ENCODE results near the gene PARVB. TPM values are rescaled to one million over a fixed set of nuclear protein-coding genes. Genes with fewer than 3 reads are reported as not detected.

Gene PARVB
- total and polyA plus RNA-seq, 2 experiments from 2014 or later, result 10.2 to 11.2 TPM

- Histone ChIP-seq H3K9me2 (replicated peaks; ENCODE audit: insufficient read depth) (no peaks in the 10 kb centered on the region), H4K20me1 (ENCODE audit: insufficient read depth, poor library complexity, severe bottlenecking) (no peaks in the 10 kb centered on the region), H3K4me3 (no peak overlapping the region), H3K36me3 (replicated peaks; ENCODE audit: insufficient read depth, low read depth) (no peaks in the 10 kb centered on the region), H3K4me1 (ENCODE audit: insufficient read depth) (no peaks in the 10 kb centered on the region), H2AFZ (no peak overlapping the region), H3K27ac (no peak overlapping the region), H3K79me2 (no peaks in the 10 kb centered on the region), H3K9me3 (ENCODE audit: low read depth) (no peaks in the 10 kb centered on the region), H3K4me2 (no peak overlapping the region), H3K27me3 (no peaks in the 10 kb centered on the region)
- TF ChIP-seq EZH2phosphoT487 (IDR thresholded peaks at IDR 0.05; ENCODE audit: low read depth, severe bottlenecking, unreplicated experiment) (no peak), EZH2 (IDR thresholded peaks at IDR 0.05; ENCODE audit: borderline replicate concordance) (no peak)
- TF ChIP-seq, protein P1, sequence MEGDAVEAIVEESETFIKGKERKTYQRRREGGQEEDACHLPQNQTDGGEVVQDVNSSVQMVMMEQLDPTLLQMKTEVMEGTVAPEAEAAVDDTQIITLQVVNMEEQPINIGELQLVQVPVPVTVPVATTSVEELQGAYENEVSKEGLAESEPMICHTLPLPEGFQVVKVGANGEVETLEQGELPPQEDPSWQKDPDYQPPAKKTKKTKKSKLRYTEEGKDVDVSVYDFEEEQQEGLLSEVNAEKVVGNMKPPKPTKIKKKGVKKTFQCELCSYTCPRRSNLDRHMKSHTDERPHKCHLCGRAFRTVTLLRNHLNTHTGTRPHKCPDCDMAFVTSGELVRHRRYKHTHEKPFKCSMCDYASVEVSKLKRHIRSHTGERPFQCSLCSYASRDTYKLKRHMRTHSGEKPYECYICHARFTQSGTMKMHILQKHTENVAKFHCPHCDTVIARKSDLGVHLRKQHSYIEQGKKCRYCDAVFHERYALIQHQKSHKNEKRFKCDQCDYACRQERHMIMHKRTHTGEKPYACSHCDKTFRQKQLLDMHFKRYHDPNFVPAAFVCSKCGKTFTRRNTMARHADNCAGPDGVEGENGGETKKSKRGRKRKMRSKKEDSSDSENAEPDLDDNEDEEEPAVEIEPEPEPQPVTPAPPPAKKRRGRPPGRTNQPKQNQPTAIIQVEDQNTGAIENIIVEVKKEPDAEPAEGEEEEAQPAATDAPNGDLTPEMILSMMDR (IDR thresholded peaks at IDR 0.05; ENCODE audit: poor library complexity), result no peak
- no peak for DNase-seq (ENCODE audit: low spot score)
- WGBS (ENCODE audit: low lambda C conversion rate, missing lambda C conversion rate), result 88% methylated on average over 6 of the region's 6 CpGs
Observed at GRCh38 chr22:44125421-44125820, 101.3 kb downstream of the PARVB start.

- Histone ChIP-seq H3K27me3 (no peaks in the 10 kb centered on the region), H2AFZ (no peak overlapping the region), H3K4me3 (no peak overlapping the region), H3K27ac (no peak overlapping the region), H3K4me1 (ENCODE audit: insufficient read depth) (no peaks in the 10 kb centered on the region), H3K79me2 (no peaks in the 10 kb centered on the region), H3K4me2 (no peak overlapping the region), H3K9me3 (ENCODE audit: low read depth) (no peaks in the 10 kb centered on the region), H4K20me1 (ENCODE audit: insufficient read depth, poor library complexity, severe bottlenecking) (no peaks in the 10 kb centered on the region), H3K36me3 (replicated peaks; ENCODE audit: insufficient read depth, low read depth) (no peaks in the 10 kb centered on the region), H3K9me2 (replicated peaks; ENCODE audit: insufficient read depth) (no peaks in the 10 kb centered on the region)
- 98% methylated on average over 2 of the region's 2 CpGs for WGBS (ENCODE audit: low lambda C conversion rate, missing lambda C conversion rate)
- TF ChIP-seq, protein P1 (IDR thresholded peaks at IDR 0.05; ENCODE audit: poor library complexity), result no peak
- TF ChIP-seq EZH2phosphoT487 (IDR thresholded peaks at IDR 0.05; ENCODE audit: low read depth, severe bottlenecking, unreplicated experiment) (no peak), EZH2 (IDR thresholded peaks at IDR 0.05; ENCODE audit: borderline replicate concordance) (no peak)
- DNase-seq (ENCODE audit: low spot score), result no peak
Observed at GRCh38 chr22:44126807-44127206, 102.7 kb downstream of the PARVB start.

DNA sequence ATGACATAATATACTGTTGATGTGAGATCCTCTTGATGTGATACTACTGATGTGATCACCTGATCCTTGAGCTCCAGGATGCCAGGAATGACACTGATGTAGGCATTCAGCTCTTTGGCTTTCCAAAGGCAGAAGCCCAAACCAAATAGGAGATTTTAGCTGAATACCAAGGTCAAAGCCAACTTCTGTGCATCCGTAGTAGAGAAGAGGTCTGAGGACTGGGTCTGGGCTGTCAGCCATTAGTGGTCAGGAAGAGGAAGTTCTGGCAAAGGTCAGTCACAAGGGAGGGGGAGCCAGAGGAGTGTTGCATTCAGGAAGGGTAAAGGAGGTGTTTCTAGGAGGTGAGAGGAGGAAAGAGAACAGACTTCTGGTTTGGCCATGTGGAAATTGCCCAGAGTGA is 103.3 kb downstream of the PARVB start:
- Histone ChIP-seq H3K27me3 (no peaks in the 10 kb centered on the region), H3K36me3 (replicated peaks; ENCODE audit: insufficient read depth, low read depth) (no peaks in the 10 kb centered on the region), H2AFZ (no peak overlapping the region), H3K79me2 (no peaks in the 10 kb centered on the region), H4K20me1 (ENCODE audit: insufficient read depth, poor library complexity, severe bottlenecking) (no peaks in the 10 kb centered on the region), H3K4me3 (no peak overlapping the region), H3K4me2 (no peak overlapping the region), H3K4me1 (ENCODE audit: insufficient read depth) (no peaks in the 10 kb centered on the region), H3K9me2 (replicated peaks; ENCODE audit: insufficient read depth) (no peaks in the 10 kb centered on the region), H3K27ac (no peak overlapping the region), H3K9me3 (ENCODE audit: low read depth) (no peaks in the 10 kb centered on the region)
- TF ChIP-seq EZH2phosphoT487 (IDR thresholded peaks at IDR 0.05; ENCODE audit: low read depth, severe bottlenecking, unreplicated experiment) (no peak), EZH2 (IDR thresholded peaks at IDR 0.05; ENCODE audit: borderline replicate concordance) (no peak)
- TF ChIP-seq, protein P1 (IDR thresholded peaks at IDR 0.05; ENCODE audit: poor library complexity), result no peak
- DNase-seq (ENCODE audit: low spot score), result no peak
- 100% methylated on average over 1 of the region's 1 CpG for WGBS (ENCODE audit: low lambda C conversion rate, missing lambda C conversion rate)
